Colonic mucosa (tissue), 4 donors: ENCODE results near the gene DPP10. TPM values are rescaled to one million over a fixed set of nuclear protein-coding genes. Genes with fewer than 3 reads are reported as not detected.

Source experiments
- DNase-seq: peaks from one replicate; pipeline ENCODE4 v3.0.0-alpha.2; 2020
- H3K27ac ChIP-seq: fragments of 200-600 bp; one replicate; pipeline ENCODE4 v1.8.0; 2021
- H3K27me3 ChIP-seq: fragments of 200-600 bp; one replicate; pipeline ENCODE4 v1.8.0; 2021
- H3K36me3 ChIP-seq: fragments of 200-600 bp; one replicate; pipeline ENCODE4 v1.8.0; 2021
- H3K4me1 ChIP-seq: fragments of 200-600 bp; one replicate; pipeline ENCODE4 v1.8.0; 2021; ENCODE audit warnings: mild to moderate bottlenecking
- H3K4me3 ChIP-seq: fragments of 200-600 bp; one replicate; pipeline ENCODE4 v1.8.0; 2021
- H3K9ac ChIP-seq, 2 donors: one replicate each; pipeline ENCODE4 v1.7.0; 2013; ENCODE audit warnings: control low read depth in 2 of 2, low read depth in 2 of 2, low read length in 2 of 2
- H3K9me3 ChIP-seq: fragments of 200-600 bp; one replicate; pipeline ENCODE4 v1.8.0; 2021
- intact Hi-C: fragments of 100-400 bp; cut with DNase I; formaldehyde crosslinking; loops from one replicate; pipeline ENCODE4 v1.14.1; 2022
- total RNA-seq, 2 donors: library from RNA; stranded (reverse); fragmentation: NEBNext Ultra II Directional in 1 of 2; extraction: Animal tissue kit (Norgen Biotek cat#: 25700) in 1 of 2; gene quantifications; one replicate each; pipeline ENCODE4 v1.2.1, GENCODE V29; 2021
- TF ChIP-seq, protein P1 (sequence below): fragments of 200-600 bp; IDR thresholded peaks from one replicate; pipeline ENCODE4 v1.8.0; 2022; ENCODE audit warnings: antibody characterized with exemption, mild to moderate bottlenecking
- donor health status: healthy.
- donor health status: DM: no; HTN: no; CAD: no.
- donor health status: DM: no; HTN: no; CAD: no.

The DPP10 gene
- total RNA-seq, 2 donors from 2014 or later, result 6.0 to 8.1 TPM

DNA sequence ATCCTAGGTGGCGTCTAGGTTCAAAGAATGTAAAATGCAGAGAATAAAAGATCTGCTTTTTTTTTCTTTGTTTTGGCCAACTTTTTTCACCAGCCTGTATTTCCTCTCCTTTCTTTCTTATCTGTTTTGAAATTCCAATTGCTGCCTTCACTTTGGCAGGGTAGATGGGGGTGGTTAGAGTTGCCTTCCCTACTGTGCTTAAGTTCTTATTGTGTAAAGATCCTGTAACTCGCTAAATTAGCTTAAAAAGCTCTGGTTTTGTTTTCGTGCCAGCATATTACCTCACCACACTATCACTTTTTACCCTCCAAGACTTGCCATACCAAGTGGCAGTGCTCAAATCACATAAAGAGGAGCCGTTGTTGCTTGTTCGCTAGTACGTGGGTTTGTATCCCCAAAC is 921.7 kb downstream of the DPP10 start:
- no peak overlapping the region for H3K4me3 ChIP-seq
- no peaks in the 10 kb centered on the region for H3K4me1 ChIP-seq
- H3K9me3 ChIP-seq, result no peaks in the 10 kb centered on the region
- intact Hi-C loops, result no loop called here
- H3K9ac ChIP-seq, result no peak overlapping the region
- no peak overlapping the region for H3K27ac ChIP-seq
- no peaks in the 10 kb centered on the region for H3K27me3 ChIP-seq
- DNase-seq, result no peak
- TF ChIP-seq, protein P1, sequence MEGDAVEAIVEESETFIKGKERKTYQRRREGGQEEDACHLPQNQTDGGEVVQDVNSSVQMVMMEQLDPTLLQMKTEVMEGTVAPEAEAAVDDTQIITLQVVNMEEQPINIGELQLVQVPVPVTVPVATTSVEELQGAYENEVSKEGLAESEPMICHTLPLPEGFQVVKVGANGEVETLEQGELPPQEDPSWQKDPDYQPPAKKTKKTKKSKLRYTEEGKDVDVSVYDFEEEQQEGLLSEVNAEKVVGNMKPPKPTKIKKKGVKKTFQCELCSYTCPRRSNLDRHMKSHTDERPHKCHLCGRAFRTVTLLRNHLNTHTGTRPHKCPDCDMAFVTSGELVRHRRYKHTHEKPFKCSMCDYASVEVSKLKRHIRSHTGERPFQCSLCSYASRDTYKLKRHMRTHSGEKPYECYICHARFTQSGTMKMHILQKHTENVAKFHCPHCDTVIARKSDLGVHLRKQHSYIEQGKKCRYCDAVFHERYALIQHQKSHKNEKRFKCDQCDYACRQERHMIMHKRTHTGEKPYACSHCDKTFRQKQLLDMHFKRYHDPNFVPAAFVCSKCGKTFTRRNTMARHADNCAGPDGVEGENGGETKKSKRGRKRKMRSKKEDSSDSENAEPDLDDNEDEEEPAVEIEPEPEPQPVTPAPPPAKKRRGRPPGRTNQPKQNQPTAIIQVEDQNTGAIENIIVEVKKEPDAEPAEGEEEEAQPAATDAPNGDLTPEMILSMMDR, result no peak
- H3K36me3 ChIP-seq, result no peaks in the 10 kb centered on the region

DNA sequence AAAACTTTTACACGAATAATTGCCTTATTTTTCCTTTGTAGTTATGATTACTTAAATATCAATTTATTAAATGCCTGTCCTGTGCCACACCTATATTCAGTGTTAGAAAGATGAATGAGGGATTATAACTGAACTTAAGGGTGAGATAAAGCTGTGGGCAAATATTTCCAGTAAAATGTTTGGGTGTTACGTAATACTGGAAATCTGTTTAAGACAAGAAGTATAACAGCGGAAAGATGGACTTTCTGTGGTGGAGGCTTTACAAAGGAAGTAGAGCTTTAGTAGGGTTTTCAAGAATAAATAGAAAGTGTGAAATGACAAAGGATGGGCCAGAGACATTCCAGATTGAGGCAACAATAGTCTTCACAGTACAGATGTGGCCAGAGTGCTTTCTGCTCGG is 927.0 kb downstream of the DPP10 start:
- no peak overlapping the region for H3K9ac ChIP-seq
- H3K9me3 ChIP-seq, result no peaks in the 10 kb centered on the region
- DNase-seq, result no peak
- H3K27ac ChIP-seq, result no peak overlapping the region
- no peak overlapping the region for H3K4me3 ChIP-seq
- H3K4me1 ChIP-seq, result no peaks in the 10 kb centered on the region
- H3K36me3 ChIP-seq, result no peaks in the 10 kb centered on the region
- no peaks in the 10 kb centered on the region for H3K27me3 ChIP-seq
- intact Hi-C loops, result no loop called here
- TF ChIP-seq, protein P1, result no peak

DNA sequence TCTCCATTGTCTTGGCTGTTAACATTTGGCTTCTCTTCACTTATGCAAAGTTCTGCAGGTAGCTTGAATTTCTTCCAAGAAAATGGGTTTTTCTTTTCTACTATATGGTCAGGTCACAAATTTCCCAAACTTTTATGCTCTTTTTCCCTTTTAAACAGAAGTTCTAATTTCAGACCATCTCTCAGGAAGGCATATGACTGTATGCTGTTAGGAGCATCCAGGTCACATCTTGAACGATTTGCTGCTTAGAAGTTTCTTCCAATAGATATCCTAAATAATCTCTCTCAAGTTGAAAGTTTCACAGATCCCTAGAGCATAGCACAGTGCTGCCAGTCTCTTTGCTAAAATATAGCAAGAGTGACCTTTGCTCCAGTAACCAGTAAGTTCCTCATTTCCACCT is 932.5 kb downstream of the DPP10 start:
- TF ChIP-seq, protein P1, result no peak
- no peaks in the 10 kb centered on the region for H3K9me3 ChIP-seq
- no peak overlapping the region for H3K9ac ChIP-seq
- no peak overlapping the region for H3K27ac ChIP-seq
- H3K27me3 ChIP-seq, result no peaks in the 10 kb centered on the region
- DNase-seq, result no peak
- no peaks in the 10 kb centered on the region for H3K36me3 ChIP-seq
- no peak overlapping the region for H3K4me3 ChIP-seq
- intact Hi-C loops, result no loop called here
- H3K4me1 ChIP-seq, result no peaks in the 10 kb centered on the region

DNA sequence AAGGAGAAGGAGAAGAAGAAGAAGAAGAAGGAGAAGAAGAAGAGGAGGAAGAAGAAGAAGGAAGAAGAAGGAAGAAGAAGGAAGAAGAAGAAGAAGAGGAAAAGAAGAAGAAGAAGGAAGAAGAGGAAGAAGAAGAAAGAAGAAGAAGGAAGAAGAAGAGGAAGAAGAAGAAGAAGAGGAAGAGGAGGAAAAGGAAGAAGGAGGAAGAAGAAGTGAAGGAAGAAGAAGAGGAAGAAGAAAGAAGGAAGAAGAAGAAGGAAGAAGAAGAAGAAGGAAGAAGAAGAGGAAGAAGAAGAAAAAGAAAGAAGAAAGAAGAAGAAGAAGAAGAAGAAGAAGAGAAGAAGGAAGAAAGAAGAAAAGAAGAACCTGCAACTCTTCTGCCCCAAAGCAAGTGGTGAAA is 942.0 kb downstream of the DPP10 start:
- TF ChIP-seq, protein P1, result no peak
- Histone ChIP-seq H3K27me3 (no peaks in the 10 kb centered on the region), H3K9me3 (no peaks in the 10 kb centered on the region), H3K36me3 (no peaks in the 10 kb centered on the region), H3K9ac (no peak overlapping the region), H3K4me1 (no peaks in the 10 kb centered on the region), H3K27ac (no peak overlapping the region), H3K4me3 (no peak overlapping the region)
- no peak for DNase-seq
- intact Hi-C loops, result no loop called here

DNA sequence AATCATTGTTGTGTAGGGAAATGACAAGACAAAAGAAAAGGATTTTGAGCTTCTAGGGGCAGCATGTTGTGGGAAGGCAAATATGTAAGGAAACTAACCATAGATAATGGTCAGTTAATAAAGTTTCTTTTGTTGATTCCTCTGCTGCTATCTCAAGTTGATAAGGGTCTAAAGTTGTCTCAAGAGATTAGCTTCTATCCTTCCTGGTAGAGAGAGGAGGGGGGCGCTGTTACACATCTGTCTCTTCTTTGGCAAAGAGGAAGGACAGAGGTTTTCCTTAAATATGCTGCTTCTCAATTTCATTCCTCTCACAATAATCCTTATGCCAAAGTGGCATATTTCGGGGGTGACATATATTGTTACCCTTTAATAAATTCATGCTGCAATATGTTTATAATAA is 944.0 kb downstream of the DPP10 start:
- H3K27ac ChIP-seq, result no peak overlapping the region
- no peaks in the 10 kb centered on the region for H3K9me3 ChIP-seq
- intact Hi-C loops, result no loop called here
- H3K4me1 ChIP-seq, result no peaks in the 10 kb centered on the region
- TF ChIP-seq, protein P1, result no peak
- DNase-seq, result no peak
- no peak overlapping the region for H3K9ac ChIP-seq
- H3K27me3 ChIP-seq, result no peaks in the 10 kb centered on the region
- H3K4me3 ChIP-seq, result no peak overlapping the region
- H3K36me3 ChIP-seq, result no peaks in the 10 kb centered on the region

DNA sequence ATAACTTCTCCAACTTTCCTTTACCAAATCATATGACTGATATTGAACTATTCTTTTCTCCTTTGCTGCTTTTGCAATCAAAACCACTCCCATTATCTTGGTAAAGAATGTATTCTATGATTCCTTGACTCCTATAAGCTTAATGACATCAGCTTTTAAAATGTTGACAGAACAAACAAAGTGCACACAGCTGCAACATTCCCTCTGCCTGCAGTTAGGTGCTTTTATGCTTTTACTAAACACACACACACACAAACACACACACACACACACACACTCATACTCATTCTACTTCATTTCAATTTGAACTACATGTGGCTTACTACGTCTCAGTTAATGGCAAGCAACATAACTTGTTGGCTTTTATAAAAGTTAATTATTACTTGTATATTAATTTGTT is 946.6 kb downstream of the DPP10 start:
- Histone ChIP-seq H3K27ac (no peak overlapping the region), H3K9ac (no peak overlapping the region)

More for the DNA sequence above, 946.6 kb downstream of the DPP10 start:
- Histone ChIP-seq H3K4me1 (no peaks in the 10 kb centered on the region), H3K36me3 (no peaks in the 10 kb centered on the region), H3K4me3 (no peak overlapping the region), H3K9me3 (no peaks in the 10 kb centered on the region), H3K27me3 (no peaks in the 10 kb centered on the region)
- TF ChIP-seq, protein P1, result no peak
- no peak for DNase-seq
- intact Hi-C loops, result no loop called here
